Kidney epithelial cell (primary cell): ENCODE data around the gene BTN3A1. TPM values are rescaled to one million over a fixed set of nuclear protein-coding genes. Genes with fewer than 3 reads are reported as not detected.
A peak's percentile ranks its signal among the peaks of the same experiment; 100 is the strongest.

Experiments
- DNase-seq: peaks from one replicate; pipeline ENCODE4 v3.0.0-alpha.2; 2010; ENCODE audit warnings: low read depth
- H3K27me3 ChIP-seq: 2 replicates; pipeline ENCODE4 v1.6.0; 2011; ENCODE audit warnings: low read length; ENCODE audit not compliant: control insufficient read depth, insufficient read depth
- H3K36me3 ChIP-seq: 2 replicates; pipeline ENCODE4 v1.5.1; 2011; ENCODE audit warnings: low read length; ENCODE audit not compliant: control insufficient read depth, insufficient read depth
- H3K4me3 ChIP-seq: 2 replicates; pipeline ENCODE4 v1.5.1; 2011; ENCODE audit warnings: low read depth, mild to moderate bottlenecking, control low read depth, low read length
- CTCF ChIP-seq: IDR thresholded peaks from 2 replicates; pipeline ENCODE4 v1.5.1; 2011; ENCODE audit warnings: mild to moderate bottlenecking, moderate library complexity, low read length, control low read depth, inconsistent platforms; ENCODE audit not compliant: insufficient read depth, poor library complexity, severe bottlenecking
- total RNA-seq: library from RNA; depleted of rRNA; stranded (reverse); fragments of >200 nt; gene quantifications from 2 replicates; pipeline ENCODE4 v1.2.3, GENCODE V29; 2015

The BTN3A1 gene
- total RNA-seq, 1 donor from 2014 or later: 11.7 TPM

- peak; percentile 22 for TF ChIP-seq CTCF
- no peaks in the 10 kb centered on the region for H3K36me3 ChIP-seq
- DNase-seq: no peak
- H3K27me3 ChIP-seq: no peaks in the 10 kb centered on the region
- no peak overlapping the region for H3K4me3 ChIP-seq
Observed at GRCh38 chr6:26389349-26389894, 12.7 kb upstream of the BTN3A1 start.

GRCh38 chr6:26390531-26390930 is 11.5 kb upstream of the BTN3A1 start:
- no peak for DNase-seq
- Histone ChIP-seq H3K4me3 (no peak overlapping the region), H3K36me3 (no peaks in the 10 kb centered on the region), H3K27me3 (no peaks in the 10 kb centered on the region)
- no peak for TF ChIP-seq CTCF

- no peak for TF ChIP-seq CTCF
- Histone ChIP-seq H3K27me3 (no peaks in the 10 kb centered on the region), H3K36me3 (no peaks in the 10 kb centered on the region), H3K4me3 (no peak overlapping the region)
- no peak for DNase-seq
Observed at GRCh38 chr6:26392932-26393636, 9.0 kb upstream of the BTN3A1 start.

GRCh38 chr6:26394289-26394688 is 7.8 kb upstream of the BTN3A1 start:
- no peaks in the 10 kb centered on the region for H3K36me3 ChIP-seq
- DNase-seq: no peak
- no peak for TF ChIP-seq CTCF
- H3K4me3 ChIP-seq: no peak overlapping the region
- H3K27me3 ChIP-seq: no peaks in the 10 kb centered on the region

GRCh38 chr6:26398555-26398954 is 3.5 kb upstream of the BTN3A1 start:
- no peak for DNase-seq
- Histone ChIP-seq H3K4me3 (no peak overlapping the region), H3K36me3 (no peaks in the 10 kb centered on the region), H3K27me3 (no peaks in the 10 kb centered on the region)
- TF ChIP-seq CTCF: no peak

- TF ChIP-seq CTCF: no peak
- H3K27me3 ChIP-seq: no peaks in the 10 kb centered on the region
- H3K36me3 ChIP-seq: no peaks in the 10 kb centered on the region
- no peak overlapping the region for H3K4me3 ChIP-seq
- DNase-seq: no peak
Observed at GRCh38 chr6:26400626-26401025, 1.4 kb upstream of the BTN3A1 start.
